Measurements from ENCODE around the gene KCNJ8.
"Not testable (repeated sequence)": the region's sequence is repeated elsewhere in the genome, so short reads cannot be mapped to it uniquely, and the experiment has no call there.

The KCNJ8 gene

DNA sequence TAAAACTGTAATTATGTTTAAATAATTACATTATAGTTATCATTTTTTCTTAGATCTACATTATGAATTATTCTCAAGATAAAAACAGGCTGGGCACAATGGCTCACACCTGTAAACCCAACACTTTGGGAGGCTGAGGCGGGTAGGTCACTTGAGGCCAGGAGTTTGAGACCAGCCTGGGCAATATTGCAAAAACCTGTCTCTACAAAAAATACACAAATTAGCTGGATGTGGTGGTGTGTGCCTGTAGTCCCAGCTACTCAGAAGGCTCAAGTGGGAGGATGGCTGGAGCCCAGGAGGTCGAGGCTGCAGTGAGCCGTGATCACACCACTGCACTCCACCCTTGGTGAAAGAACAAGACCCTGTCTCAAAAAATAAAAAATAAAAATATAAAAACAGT, 40.3 kb upstream of the KCNJ8 start:
- in situ Hi-C loops (cut with MboI; ENCODE audit: low sequenced_read_pairs, unreplicated experiment): no loop called here
- no peak for DNase-seq (ENCODE audit: low spot score)
- TF ChIP-seq, protein P1, sequence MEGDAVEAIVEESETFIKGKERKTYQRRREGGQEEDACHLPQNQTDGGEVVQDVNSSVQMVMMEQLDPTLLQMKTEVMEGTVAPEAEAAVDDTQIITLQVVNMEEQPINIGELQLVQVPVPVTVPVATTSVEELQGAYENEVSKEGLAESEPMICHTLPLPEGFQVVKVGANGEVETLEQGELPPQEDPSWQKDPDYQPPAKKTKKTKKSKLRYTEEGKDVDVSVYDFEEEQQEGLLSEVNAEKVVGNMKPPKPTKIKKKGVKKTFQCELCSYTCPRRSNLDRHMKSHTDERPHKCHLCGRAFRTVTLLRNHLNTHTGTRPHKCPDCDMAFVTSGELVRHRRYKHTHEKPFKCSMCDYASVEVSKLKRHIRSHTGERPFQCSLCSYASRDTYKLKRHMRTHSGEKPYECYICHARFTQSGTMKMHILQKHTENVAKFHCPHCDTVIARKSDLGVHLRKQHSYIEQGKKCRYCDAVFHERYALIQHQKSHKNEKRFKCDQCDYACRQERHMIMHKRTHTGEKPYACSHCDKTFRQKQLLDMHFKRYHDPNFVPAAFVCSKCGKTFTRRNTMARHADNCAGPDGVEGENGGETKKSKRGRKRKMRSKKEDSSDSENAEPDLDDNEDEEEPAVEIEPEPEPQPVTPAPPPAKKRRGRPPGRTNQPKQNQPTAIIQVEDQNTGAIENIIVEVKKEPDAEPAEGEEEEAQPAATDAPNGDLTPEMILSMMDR (IDR thresholded peaks at IDR 0.05; ENCODE audit: borderline replicate concordance, control extremely low read depth, extremely low read depth, insufficient read depth, missing control alignments): no peak

DNA sequence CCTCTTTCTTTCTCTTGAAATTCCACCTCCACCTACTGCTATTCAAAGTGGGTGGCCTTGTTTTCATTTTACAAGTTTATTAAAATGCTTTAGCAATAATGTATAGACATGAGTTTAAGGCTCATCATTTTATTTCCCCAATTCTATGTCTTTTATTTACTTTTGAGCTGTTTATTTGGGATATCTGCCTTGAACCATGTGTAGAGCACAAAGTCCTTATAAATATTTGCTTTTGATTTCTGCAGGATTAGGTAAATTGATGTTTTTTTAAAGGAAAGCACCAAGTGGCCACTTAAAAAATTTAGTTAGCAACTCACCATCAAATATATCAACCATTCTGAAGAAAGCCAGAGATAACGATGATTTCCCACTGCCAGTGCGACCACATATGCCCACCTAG, 39.8 kb upstream of the KCNJ8 start:
- no peak for DNase-seq (ENCODE audit: low spot score)

DNA sequence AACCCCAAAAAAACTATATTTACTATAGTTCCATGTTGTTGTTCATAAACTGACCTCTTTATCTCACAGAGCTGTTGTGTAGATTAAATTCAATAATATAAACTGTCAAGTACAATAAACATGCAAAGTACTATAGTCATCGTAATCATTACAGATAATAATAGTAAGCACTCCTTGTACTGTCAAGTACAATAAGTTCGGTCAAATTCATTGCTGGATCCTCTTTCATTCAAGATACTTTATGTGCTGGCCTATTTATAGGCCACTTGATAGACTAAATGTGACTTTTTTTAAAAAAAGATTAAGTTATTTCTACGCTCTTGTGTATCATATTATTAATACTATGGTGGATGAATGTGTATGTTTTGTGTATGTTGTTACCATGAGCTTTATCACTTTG, 39.2 kb upstream of the KCNJ8 start:
- TF ChIP-seq, protein P1 (IDR thresholded peaks at IDR 0.05; ENCODE audit: borderline replicate concordance, control extremely low read depth, extremely low read depth, insufficient read depth, missing control alignments): no peak
- DNase-seq (ENCODE audit: low spot score): no peak
- in situ Hi-C loops (cut with MboI; ENCODE audit: low sequenced_read_pairs, unreplicated experiment): no loop called here

More for the DNA sequence above, 39.8 kb upstream of the KCNJ8 start:
- in situ Hi-C loops (cut with MboI; ENCODE audit: low sequenced_read_pairs, unreplicated experiment): no loop called here
- TF ChIP-seq, protein P1 (IDR thresholded peaks at IDR 0.05; ENCODE audit: borderline replicate concordance, control extremely low read depth, extremely low read depth, insufficient read depth, missing control alignments): no peak

DNA sequence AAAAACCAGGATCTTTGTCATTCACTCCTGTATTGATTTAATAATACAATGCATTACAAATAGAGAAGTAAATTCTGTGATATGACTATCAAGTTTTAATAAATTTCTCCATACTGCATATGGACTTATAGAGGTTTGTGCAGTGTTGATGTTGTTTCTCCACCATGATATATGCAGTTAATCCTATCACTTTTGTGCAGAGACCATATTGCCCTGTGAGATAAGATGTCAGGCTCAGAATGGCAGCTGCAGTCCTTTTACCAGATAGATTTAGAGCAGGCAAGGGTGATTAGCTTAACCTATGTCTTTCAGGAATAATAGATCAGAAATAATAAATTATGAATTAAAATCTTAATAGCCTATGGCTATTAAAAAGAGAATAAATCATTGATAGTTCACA, 38.6 kb upstream of the KCNJ8 start:
- in situ Hi-C loops (cut with MboI; ENCODE audit: low sequenced_read_pairs, unreplicated experiment): no loop called here
- no peak for DNase-seq (ENCODE audit: low spot score)
- TF ChIP-seq, protein P1 (IDR thresholded peaks at IDR 0.05; ENCODE audit: borderline replicate concordance, control extremely low read depth, extremely low read depth, insufficient read depth, missing control alignments): no peak

DNA sequence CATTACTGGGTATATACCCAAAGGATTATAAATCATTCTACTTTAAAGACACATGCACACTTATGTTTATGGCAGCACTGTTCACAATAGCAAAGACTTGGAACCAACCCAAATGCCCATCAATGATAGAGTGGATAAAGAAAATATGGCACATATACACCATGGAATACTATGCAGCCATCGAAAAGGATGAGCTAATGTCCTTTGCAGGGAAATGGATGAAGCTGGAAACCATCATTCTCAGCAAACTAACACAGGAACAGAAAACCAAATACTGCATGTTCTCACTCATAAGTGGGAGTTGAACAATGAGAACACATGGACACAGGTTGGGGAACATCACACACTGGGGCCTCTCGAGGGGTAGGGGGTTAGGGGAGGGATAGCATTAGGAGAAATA, 37.8 kb upstream of the KCNJ8 start:
- in situ Hi-C loops (cut with MboI; ENCODE audit: low sequenced_read_pairs, unreplicated experiment); DNase-seq (ENCODE audit: low spot score): not testable (repeated sequence)

DNA sequence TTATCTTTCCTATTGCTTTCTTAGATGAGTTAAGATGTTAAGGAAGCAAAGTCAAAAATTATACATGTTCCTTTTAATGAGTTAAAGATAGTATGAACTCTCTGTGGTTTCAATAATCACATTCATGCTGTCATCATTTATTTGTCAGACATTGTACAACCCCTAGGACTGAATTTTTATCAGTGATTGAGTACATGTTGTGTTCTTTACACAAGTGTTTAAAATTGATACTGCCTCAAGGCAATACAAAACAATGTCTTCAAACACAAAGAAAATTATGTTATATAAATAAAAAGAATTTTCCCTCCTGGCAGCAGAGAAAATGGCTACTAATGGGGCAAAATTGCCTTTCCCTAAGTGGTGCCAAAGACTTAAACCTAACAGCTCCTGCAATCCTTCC, 34.6 kb upstream of the KCNJ8 start:
- TF ChIP-seq, protein P1 (IDR thresholded peaks at IDR 0.05; ENCODE audit: borderline replicate concordance, control extremely low read depth, extremely low read depth, insufficient read depth, missing control alignments): no peak
- in situ Hi-C loops (cut with MboI; ENCODE audit: low sequenced_read_pairs, unreplicated experiment): no loop called here
- DNase-seq (ENCODE audit: low spot score): no peak

DNA sequence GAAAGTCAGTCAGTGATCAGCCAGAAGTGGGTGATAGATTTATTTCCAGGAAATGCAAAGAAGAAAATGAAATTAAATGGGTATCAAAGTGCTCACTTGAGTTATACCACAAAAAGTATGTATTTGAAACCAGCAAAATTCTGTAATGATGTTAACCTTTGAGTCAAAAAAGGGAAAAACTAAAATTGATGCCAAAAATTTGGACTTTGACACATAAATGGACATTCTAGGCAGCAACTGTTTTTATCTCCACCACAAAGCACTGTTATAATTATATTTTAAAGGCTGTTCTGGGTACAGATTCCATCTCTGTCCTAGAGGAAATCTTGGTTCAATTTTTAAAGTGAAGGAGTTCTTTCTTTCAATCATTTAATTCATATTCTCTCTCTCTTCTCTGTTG, 31.7 kb upstream of the KCNJ8 start:
- no peak for DNase-seq (ENCODE audit: low spot score)
- in situ Hi-C loops (cut with MboI; ENCODE audit: low sequenced_read_pairs, unreplicated experiment): no loop called here
- TF ChIP-seq, protein P1 (IDR thresholded peaks at IDR 0.05; ENCODE audit: borderline replicate concordance, control extremely low read depth, extremely low read depth, insufficient read depth, missing control alignments): no peak
